ENCODE data around the gene KIF2B.

GRCh38 chr17:53819956-53820355, 2.8 kb upstream of the KIF2B start:
- no peak for TF ChIP-seq POLR2AphosphoS5 (IDR thresholded peaks at IDR 0.05; ENCODE audit: low read depth, low read length)
- TF ChIP-seq POLR2A (IDR thresholded peaks at IDR 0.05; ENCODE audit: low read depth, low read length) = no peak
